ENCODE results near the gene WNT7B. TPM values are rescaled to one million over a fixed set of nuclear protein-coding genes. Genes with fewer than 3 reads are reported as not detected.
A peak's percentile ranks its signal among the peaks of the same experiment; 100 is the strongest.

WNT7B gene
- total RNA-seq, 1 donor from 2014 or later: 3.7 TPM

GRCh38 chr22:45991098-45991497, 14.1 kb upstream of the WNT7B start:
- H3K4me1 Mint-ChIP-seq (ENCODE audit: low read depth): no peaks in the 10 kb centered on the region
- no peak for DNase-seq (ENCODE audit: low spot score, unreplicated experiment)
- peaks cover 21% of the 10 kb centered on the region for H3K27me3 Mint-ChIP-seq
- no peak overlapping the region for H3K4me3 Mint-ChIP-seq (ENCODE audit: low read depth)
- no peaks in the 10 kb centered on the region for H3K9me3 Mint-ChIP-seq (ENCODE audit: low read depth)
- no peak overlapping the region for H3K27ac Mint-ChIP-seq
- TF ChIP-seq CTCF (IDR thresholded peaks at IDR 0.05; ENCODE audit: unreplicated experiment): no peak
- no peaks in the 10 kb centered on the region for H3K36me3 Mint-ChIP-seq (ENCODE audit: insufficient read depth)

- H3K27ac Mint-ChIP-seq: no peak overlapping the region
- no peak for DNase-seq (ENCODE audit: low spot score, unreplicated experiment)
- no peak for TF ChIP-seq CTCF (IDR thresholded peaks at IDR 0.05; ENCODE audit: unreplicated experiment)
- peaks cover 20% of the 10 kb centered on the region for H3K27me3 Mint-ChIP-seq
- no peak overlapping the region for H3K4me3 Mint-ChIP-seq (ENCODE audit: low read depth)
- H3K4me1 Mint-ChIP-seq (ENCODE audit: low read depth): no peaks in the 10 kb centered on the region
- H3K9me3 Mint-ChIP-seq (ENCODE audit: low read depth): peaks cover 4% of the 10 kb centered on the region
- H3K36me3 Mint-ChIP-seq (ENCODE audit: insufficient read depth): no peaks in the 10 kb centered on the region
Observed at GRCh38 chr22:45987136-45987861, 10.3 kb upstream of the WNT7B start.

GRCh38 chr22:45984316-45984916, 7.5 kb upstream of the WNT7B start:
- Mint-ChIP-seq H3K27me3 (peaks cover 20% of the 10 kb centered on the region), H3K9me3 (ENCODE audit: low read depth) (peaks cover 4% of the 10 kb centered on the region), H3K4me1 (ENCODE audit: low read depth) (no peaks in the 10 kb centered on the region), H3K36me3 (ENCODE audit: insufficient read depth) (no peaks in the 10 kb centered on the region), H3K4me3 (ENCODE audit: low read depth) (no peak overlapping the region), H3K27ac (peak overlapping the region; percentile 39)
- TF ChIP-seq CTCF (IDR thresholded peaks at IDR 0.05; ENCODE audit: unreplicated experiment): no peak
- no peak for DNase-seq (ENCODE audit: low spot score, unreplicated experiment)

GRCh38 chr22:45983797-45984196, 6.8 kb upstream of the WNT7B start:
- Mint-ChIP-seq H3K4me1 (ENCODE audit: low read depth) (no peaks in the 10 kb centered on the region), H3K27ac (no peak overlapping the region), H3K9me3 (ENCODE audit: low read depth) (peaks cover 4% of the 10 kb centered on the region), H3K36me3 (ENCODE audit: insufficient read depth) (no peaks in the 10 kb centered on the region), H3K27me3 (peaks cover 20% of the 10 kb centered on the region), H3K4me3 (ENCODE audit: low read depth) (no peak overlapping the region)
- DNase-seq (ENCODE audit: low spot score, unreplicated experiment): no peak
- no peak for TF ChIP-seq CTCF (IDR thresholded peaks at IDR 0.05; ENCODE audit: unreplicated experiment)

- no peak overlapping the region for H3K27ac Mint-ChIP-seq
- no peaks in the 10 kb centered on the region for H3K36me3 Mint-ChIP-seq (ENCODE audit: insufficient read depth)
- no peak for TF ChIP-seq CTCF (IDR thresholded peaks at IDR 0.05; ENCODE audit: unreplicated experiment)
- peaks cover 27% of the 10 kb centered on the region for H3K27me3 Mint-ChIP-seq
- DNase-seq (ENCODE audit: low spot score, unreplicated experiment): no peak
- peaks cover 4% of the 10 kb centered on the region for H3K9me3 Mint-ChIP-seq (ENCODE audit: low read depth)
- H3K4me1 Mint-ChIP-seq (ENCODE audit: low read depth): peaks cover 2% of the 10 kb centered on the region
- H3K4me3 Mint-ChIP-seq (ENCODE audit: low read depth): no peak overlapping the region
Observed at GRCh38 chr22:45980761-45981160, 3.8 kb upstream of the WNT7B start.

All from progenitor cell of endocrine pancreas (in vitro differentiated cells).